Measurements from ENCODE around the gene FGF18. TPM values are rescaled to one million over a fixed set of nuclear protein-coding genes. Genes with fewer than 3 reads are reported as not detected.
A peak's percentile ranks its signal among the peaks of the same experiment; 100 is the strongest.
"Not testable (repeated sequence)": the region's sequence is repeated elsewhere in the genome, so short reads cannot be mapped to it uniquely, and the experiment has no call there.

The FGF18 gene, protein sequence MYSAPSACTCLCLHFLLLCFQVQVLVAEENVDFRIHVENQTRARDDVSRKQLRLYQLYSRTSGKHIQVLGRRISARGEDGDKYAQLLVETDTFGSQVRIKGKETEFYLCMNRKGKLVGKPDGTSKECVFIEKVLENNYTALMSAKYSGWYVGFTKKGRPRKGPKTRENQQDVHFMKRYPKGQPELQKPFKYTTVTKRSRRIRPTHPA
- under 1 TPM in 3 of 4 donors, not detected in 1; 0.66 to 0.91 (median 0.86) TPM for total RNA-seq

GRCh38 chr5:171418982-171419687 is at the start of gene FGF18:
FGF18 (plus strand) TSS chr5:171419647; CDS start chr5:171420200, 553 bp downstream.
- no peaks in the 10 kb centered on the region for H3K9me3 ChIP-seq
- peaks cover 0 to 31% (median 0%) of the 10 kb centered on the region in 4 donors for H3K27me3 ChIP-seq
- peaks cover 27 to 37% (median 34%) of the 10 kb centered on the region in 4 donors for H3K4me1 ChIP-seq
- intact Hi-C loops (cut with DNase I): loop anchor here (2.0 to 5.0 kb wide), 2 partner anchors 488 to 623 kb away; no protein-coding TSS in a partner anchor
- WGBS: 0% methylated on average over 13 of the region's 74 CpGs
- peak within 1 kb of the TSS in 2 of 4 donors; percentile 17 to 31 for H3K27ac ChIP-seq (replicated peaks in 1 of 4)
- peak within 1 kb of the TSS; percentile 45 to 62 (median 52) for H3K4me3 ChIP-seq
- peak; percentile 92 for DNase-seq (ENCODE audit: extremely low spot score)
- TF ChIP-seq POLR2A (IDR thresholded peaks at IDR 0.05; ENCODE audit: low read depth): no peak
- TF ChIP-seq, protein P1, sequence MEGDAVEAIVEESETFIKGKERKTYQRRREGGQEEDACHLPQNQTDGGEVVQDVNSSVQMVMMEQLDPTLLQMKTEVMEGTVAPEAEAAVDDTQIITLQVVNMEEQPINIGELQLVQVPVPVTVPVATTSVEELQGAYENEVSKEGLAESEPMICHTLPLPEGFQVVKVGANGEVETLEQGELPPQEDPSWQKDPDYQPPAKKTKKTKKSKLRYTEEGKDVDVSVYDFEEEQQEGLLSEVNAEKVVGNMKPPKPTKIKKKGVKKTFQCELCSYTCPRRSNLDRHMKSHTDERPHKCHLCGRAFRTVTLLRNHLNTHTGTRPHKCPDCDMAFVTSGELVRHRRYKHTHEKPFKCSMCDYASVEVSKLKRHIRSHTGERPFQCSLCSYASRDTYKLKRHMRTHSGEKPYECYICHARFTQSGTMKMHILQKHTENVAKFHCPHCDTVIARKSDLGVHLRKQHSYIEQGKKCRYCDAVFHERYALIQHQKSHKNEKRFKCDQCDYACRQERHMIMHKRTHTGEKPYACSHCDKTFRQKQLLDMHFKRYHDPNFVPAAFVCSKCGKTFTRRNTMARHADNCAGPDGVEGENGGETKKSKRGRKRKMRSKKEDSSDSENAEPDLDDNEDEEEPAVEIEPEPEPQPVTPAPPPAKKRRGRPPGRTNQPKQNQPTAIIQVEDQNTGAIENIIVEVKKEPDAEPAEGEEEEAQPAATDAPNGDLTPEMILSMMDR (IDR thresholded peaks at IDR 0.05): peak in 1 of 3 experiments; percentile 1
- no peaks in the 10 kb centered on the region for H3K36me3 ChIP-seq

DNA sequence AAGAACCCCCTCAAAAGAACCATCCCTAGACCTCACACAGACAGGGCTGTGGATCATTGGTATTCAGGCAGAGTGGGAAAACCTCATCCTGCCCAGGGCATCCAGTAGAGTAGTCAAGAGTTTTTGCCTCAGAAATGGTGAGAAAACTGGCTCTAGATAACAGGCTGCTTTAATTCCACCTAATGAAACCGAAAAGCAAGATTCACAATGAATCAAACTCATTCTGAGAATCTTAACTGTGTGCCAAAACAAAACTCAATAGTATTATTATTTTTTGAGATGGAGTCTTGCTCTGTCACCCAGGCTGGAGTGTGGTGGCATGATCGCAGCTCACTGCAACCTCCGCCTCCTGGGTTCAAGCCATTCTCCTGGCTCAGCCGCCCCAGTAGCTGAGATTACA is 49.5 kb upstream of the FGF18 start:
- no peaks in the 10 kb centered on the region for H3K36me3 ChIP-seq
- H3K27me3 ChIP-seq: peaks cover 0 to 15% (median 0%) of the 10 kb centered on the region in 4 donors
- no peak for TF ChIP-seq EP300 (IDR thresholded peaks at IDR 0.05)
- H3K27ac ChIP-seq (replicated peaks in 1 of 4): no peak overlapping the region
- DNase-seq (ENCODE audit: extremely low spot score): no peak
- WGBS: 92% methylated on average over 4 of the region's 4 CpGs
- no peaks in the 10 kb centered on the region for H3K9me3 ChIP-seq
- H3K4me3 ChIP-seq: no peak overlapping the region
- H3K4me1 ChIP-seq: no peaks in the 10 kb centered on the region
- intact Hi-C loops (cut with DNase I): no loop called here

DNA sequence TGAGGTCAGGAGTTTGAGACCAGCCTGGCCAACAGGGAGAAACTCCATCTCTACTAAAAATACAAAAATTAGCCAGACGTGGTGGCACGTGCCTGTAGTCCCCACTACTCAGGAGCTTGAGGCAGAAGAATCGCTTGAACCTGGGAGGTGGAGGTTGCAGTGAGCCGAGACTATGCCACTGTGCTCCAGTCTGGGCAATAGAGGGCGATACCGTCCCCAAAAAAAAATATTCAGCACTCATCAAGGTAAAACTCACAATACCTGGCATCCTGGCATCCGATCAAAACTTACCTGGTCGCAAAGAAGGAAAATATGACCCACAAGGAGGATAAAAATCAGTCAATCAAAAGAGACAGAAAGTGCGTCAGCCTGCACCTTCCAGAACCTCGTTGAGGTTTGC is 48.6 kb upstream of the FGF18 start:
- DNase-seq (ENCODE audit: extremely low spot score); H3K9me3 ChIP-seq; H3K27ac ChIP-seq (replicated peaks in 1 of 4); H3K36me3 ChIP-seq; intact Hi-C loops (cut with DNase I); H3K4me3 ChIP-seq; H3K4me1 ChIP-seq: not testable (repeated sequence)
- 66% methylated on average over 10 of the region's 10 CpGs for WGBS
- peaks cover 0 to 15% (median 0%) of the 10 kb centered on the region in 4 donors for H3K27me3 ChIP-seq

- TF ChIP-seq, protein P1 (IDR thresholded peaks at IDR 0.05): no peak
- no peak for TF ChIP-seq POLR2A (IDR thresholded peaks at IDR 0.05; ENCODE audit: low read depth)
- TF ChIP-seq EP300 (IDR thresholded peaks at IDR 0.05): no peak
- TF ChIP-seq POLR2AphosphoS5 (IDR thresholded peaks at IDR 0.05): no peak
- Histone ChIP-seq H3K4me1 (no peaks in the 10 kb centered on the region), H3K27ac (replicated peaks in 1 of 4) (no peak overlapping the region), H3K4me3 (no peak overlapping the region), H3K9me3 (no peaks in the 10 kb centered on the region), H3K27me3 (peaks cover 0 to 15% (median 0%) of the 10 kb centered on the region in 4 donors), H3K36me3 (no peaks in the 10 kb centered on the region)
- intact Hi-C loops (cut with DNase I): no loop called here
- 50% methylated on average over 2 of the region's 13 CpGs for WGBS
- DNase-seq (ENCODE audit: extremely low spot score): no peak
Measured at GRCh38 chr5:171371326-171371725, 48.1 kb upstream of the FGF18 start.

DNA sequence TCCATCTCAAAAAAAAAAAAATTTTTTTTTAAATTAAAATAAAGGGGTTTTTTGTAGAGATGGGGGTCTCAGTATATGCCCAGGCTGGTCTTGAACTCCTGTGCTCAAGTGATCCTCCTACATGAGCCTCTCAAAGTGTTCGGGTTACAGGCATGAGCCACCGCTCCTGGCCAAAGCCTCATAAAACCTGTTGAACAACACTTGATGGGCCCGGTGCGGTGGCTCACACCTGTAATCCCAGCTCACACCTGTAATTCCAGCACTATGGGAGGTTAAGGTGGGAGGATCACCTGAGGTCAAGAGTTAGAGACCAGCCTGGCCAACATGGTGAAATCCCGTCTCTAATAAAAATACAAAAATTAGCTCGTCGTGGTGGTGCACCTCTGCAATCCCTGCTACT is 39.5 kb upstream of the FGF18 start:
- no peak for DNase-seq (ENCODE audit: extremely low spot score)
- Histone ChIP-seq H3K27me3 (no peaks in the 10 kb centered on the region), H3K27ac (replicated peaks in 1 of 4) (no peak overlapping the region), H3K4me3 (no peak overlapping the region), H3K9me3 (no peaks in the 10 kb centered on the region), H3K36me3 (no peaks in the 10 kb centered on the region), H3K4me1 (no peaks in the 10 kb centered on the region)
- intact Hi-C loops (cut with DNase I): no loop called here
- TF ChIP-seq, protein P1 (IDR thresholded peaks at IDR 0.05): no peak
- TF ChIP-seq POLR2A (IDR thresholded peaks at IDR 0.05; ENCODE audit: low read depth) (no peak), POLR2AphosphoS5 (IDR thresholded peaks at IDR 0.05) (no peak), EP300 (IDR thresholded peaks at IDR 0.05) (no peak)
- WGBS: 98% methylated on average over 7 of the region's 7 CpGs

DNA sequence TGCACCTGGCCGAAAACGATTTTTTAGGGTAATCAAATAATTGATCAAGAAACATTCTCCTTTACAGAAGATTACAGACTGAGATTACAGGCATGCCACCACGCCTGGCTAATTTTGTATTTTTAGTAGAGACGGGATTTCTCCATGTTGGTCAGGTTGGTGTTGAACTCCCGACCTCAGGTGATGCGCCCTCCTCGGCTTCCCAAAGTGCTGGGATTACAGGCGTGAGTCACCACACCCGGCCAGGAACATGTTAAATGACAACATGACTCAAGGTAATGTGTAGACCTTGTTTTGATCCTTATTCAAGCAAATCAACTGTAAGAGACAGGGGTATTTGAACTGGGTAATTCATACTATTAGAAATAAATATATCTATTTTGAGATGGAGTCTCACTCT is 35.0 kb upstream of the FGF18 start:
- H3K9me3 ChIP-seq; H3K27me3 ChIP-seq; H3K4me3 ChIP-seq; DNase-seq (ENCODE audit: extremely low spot score); H3K36me3 ChIP-seq; intact Hi-C loops (cut with DNase I); H3K27ac ChIP-seq (replicated peaks in 1 of 4): not testable (repeated sequence)
- peaks cover 9 to 19% (median 14%) of the 10 kb centered on the region in 4 donors for H3K4me1 ChIP-seq
- 94% methylated on average over 9 of the region's 9 CpGs for WGBS

- H3K27ac ChIP-seq (replicated peaks in 1 of 4); H3K9me3 ChIP-seq; H3K36me3 ChIP-seq; DNase-seq (ENCODE audit: extremely low spot score); H3K4me3 ChIP-seq; intact Hi-C loops (cut with DNase I); H3K27me3 ChIP-seq: not testable (repeated sequence)
- 77% methylated on average over 3 of the region's 3 CpGs for WGBS
- H3K4me1 ChIP-seq: peaks cover 15 to 25% (median 20%) of the 10 kb centered on the region in 4 donors
Measured at GRCh38 chr5:171384999-171385398, 34.4 kb upstream of the FGF18 start.
